HG03064 (cell line): Measurements from ENCODE around the gene POLDIP3.
"Not testable (repeated sequence)": the region's sequence is repeated elsewhere in the genome, so short reads cannot be mapped to it uniquely, and the experiment has no call there.

Experiments used
- ATAC-seq: cut with Tn5 transposase; IDR thresholded peaks from one replicate; pipeline ENCODE4 v1.9.1; 2021; ENCODE audit warnings: low read depth; ENCODE audit not compliant: unreplicated experiment

POLDIP3 gene

GRCh38 chr22:42620084-42620483 is 5.4 kb upstream of the POLDIP3 start:
- no peak for ATAC-seq

GRCh38 chr22:42619261-42620063 is 4.8 kb upstream of the POLDIP3 start:
- ATAC-seq, result no peak

GRCh38 chr22:42617155-42617983 is 2.7 kb upstream of the POLDIP3 start:
- ATAC-seq, result no peak

- not testable (repeated sequence) for ATAC-seq
These were observed 1.1 kb upstream of the POLDIP3 start for GRCh38 chr22:42615860-42616175.

GRCh38 chr22:42615092-42615859 is 593 bp upstream of the POLDIP3 start:
- peak; percentile 47 for ATAC-seq

- no peak for ATAC-seq
These were observed 796 bp downstream of the POLDIP3 start for GRCh38 chr22:42613872-42614301.

- ATAC-seq, result no peak
These were observed 2.3 kb downstream of the POLDIP3 start for GRCh38 chr22:42612336-42612735.

- no peak for ATAC-seq
These were observed 3.6 kb downstream of the POLDIP3 start for GRCh38 chr22:42611051-42611450.

GRCh38 chr22:42610186-42610585 is 4.5 kb downstream of the POLDIP3 start:
- ATAC-seq, result no peak

- ATAC-seq, result no peak
These were observed 5.8 kb downstream of the POLDIP3 start for GRCh38 chr22:42608823-42609361.

- ATAC-seq, result no peak
These were observed 6.4 kb downstream of the POLDIP3 start for GRCh38 chr22:42608136-42608822.

GRCh38 chr22:42607641-42608040 is 7.0 kb downstream of the POLDIP3 start:
- ATAC-seq, result not testable (repeated sequence)

- no peak for ATAC-seq
These were observed 10.3 kb downstream of the POLDIP3 start for GRCh38 chr22:42604403-42604802.

- no peak for ATAC-seq
These were observed 11.3 kb downstream of the POLDIP3 start for GRCh38 chr22:42603427-42603826.

GRCh38 chr22:42602470-42602869 is 12.2 kb downstream of the POLDIP3 start:
- no peak for ATAC-seq

GRCh38 chr22:42601879-42602465 is 12.7 kb downstream of the POLDIP3 start:
- no peak for ATAC-seq

GRCh38 chr22:42596863-42597530 is 17.7 kb downstream of the POLDIP3 start:
- ATAC-seq, result no peak

GRCh38 chr22:42596336-42596735 is 18.3 kb downstream of the POLDIP3 start:
- no peak for ATAC-seq

GRCh38 chr22:42595434-42595833 is 19.2 kb downstream of the POLDIP3 start:
- no peak for ATAC-seq
